ENCODE data around the gene CCT6A.
"Not testable (repeated sequence)": the region's sequence is repeated elsewhere in the genome, so short reads cannot be mapped to it uniquely, and the experiment has no call there.

Gene CCT6A

GRCh38 chr7:56051339-56052191 lies at the start of gene CCT6A, which contains the start of gene PSPH:
CCT6A (plus strand) TSS chr7:56051765; CDS start chr7:56051849, 84 bp downstream.
PSPH (minus strand) TSS chr7:56051444; CDS start chr7:56021212, 30,232 bp downstream.
- peak; percentile 95 to 96 for DNase-seq
- no peak for TF ChIP-seq GATA1 (IDR thresholded peaks at IDR 0.05; ENCODE audit: low read depth, low read length)
- TF ChIP-seq POLR2A (IDR thresholded peaks at IDR 0.05; ENCODE audit: low read length), result peak; percentile 86

GRCh38 chr7:56003749-56004148 lies 47.8 kb upstream of the CCT6A start:
- TF ChIP-seq POLR2A (IDR thresholded peaks at IDR 0.05; ENCODE audit: low read length), result no peak
- TF ChIP-seq GATA1 (IDR thresholded peaks at IDR 0.05; ENCODE audit: low read depth, low read length), result no peak
- no peak for DNase-seq

GRCh38 chr7:56007167-56007652 lies 44.4 kb upstream of the CCT6A start:
- no peak for TF ChIP-seq POLR2A (IDR thresholded peaks at IDR 0.05; ENCODE audit: low read length)
- TF ChIP-seq GATA1 (IDR thresholded peaks at IDR 0.05; ENCODE audit: low read depth, low read length), result no peak
- DNase-seq, result no peak

GRCh38 chr7:56007891-56008290 lies 43.7 kb upstream of the CCT6A start:
- no peak for DNase-seq
- TF ChIP-seq POLR2A (IDR thresholded peaks at IDR 0.05; ENCODE audit: low read length) (no peak), GATA1 (IDR thresholded peaks at IDR 0.05; ENCODE audit: low read depth, low read length) (no peak)

- TF ChIP-seq GATA1 (IDR thresholded peaks at IDR 0.05; ENCODE audit: low read depth, low read length) (no peak), POLR2A (IDR thresholded peaks at IDR 0.05; ENCODE audit: low read length) (no peak)
- DNase-seq, result no peak
These were observed 41.9 kb upstream of the CCT6A start for GRCh38 chr7:56009695-56010094.

- not testable (repeated sequence) for DNase-seq
These were observed 34.5 kb upstream of the CCT6A start for GRCh38 chr7:56017015-56017414.

GRCh38 chr7:56019501-56019900 lies 32.1 kb upstream of the CCT6A start:
- no peak for DNase-seq
- no peak for TF ChIP-seq POLR2A (IDR thresholded peaks at IDR 0.05; ENCODE audit: low read length)
- no peak for TF ChIP-seq GATA1 (IDR thresholded peaks at IDR 0.05; ENCODE audit: low read depth, low read length)

- no peak for DNase-seq
- TF ChIP-seq POLR2A (IDR thresholded peaks at IDR 0.05; ENCODE audit: low read length) (no peak), GATA1 (IDR thresholded peaks at IDR 0.05; ENCODE audit: low read depth, low read length) (no peak)
These were observed 28.1 kb upstream of the CCT6A start for GRCh38 chr7:56023500-56023899.

- TF ChIP-seq GATA1 (IDR thresholded peaks at IDR 0.05; ENCODE audit: low read depth, low read length), result no peak
- no peak for TF ChIP-seq POLR2A (IDR thresholded peaks at IDR 0.05; ENCODE audit: low read length)
- peak in 1 of 2 experiments; percentile 3 for DNase-seq
These were observed 25.0 kb upstream of the CCT6A start for GRCh38 chr7:56026538-56026937.

GRCh38 chr7:56028942-56029630 lies 22.5 kb upstream of the CCT6A start:
- TF ChIP-seq GATA1 (IDR thresholded peaks at IDR 0.05; ENCODE audit: low read depth, low read length) (no peak), POLR2A (IDR thresholded peaks at IDR 0.05; ENCODE audit: low read length) (no peak)
- no peak for DNase-seq

- TF ChIP-seq POLR2A (IDR thresholded peaks at IDR 0.05; ENCODE audit: low read length) (no peak), GATA1 (IDR thresholded peaks at IDR 0.05; ENCODE audit: low read depth, low read length) (no peak)
These were observed 21.2 kb upstream of the CCT6A start for GRCh38 chr7:56030340-56030739.

GRCh38 chr7:56031556-56031955 lies 20.0 kb upstream of the CCT6A start:
- DNase-seq, result not testable (repeated sequence)

More at GRCh38 chr7:56030340-56030739, 21.2 kb upstream of the CCT6A start:
- DNase-seq, result no peak

- DNase-seq, result not testable (repeated sequence)
These were observed 19.0 kb upstream of the CCT6A start for GRCh38 chr7:56032578-56032977.

GRCh38 chr7:56033671-56034432 lies 17.7 kb upstream of the CCT6A start:
- TF ChIP-seq GATA1 (IDR thresholded peaks at IDR 0.05; ENCODE audit: low read depth, low read length), result no peak
- DNase-seq, result peak; percentile 67 to 77
